GM19463 (cell line): ENCODE measurements around the gene BARX1.

Source experiments
- ATAC-seq: cut with Tn5 transposase; IDR thresholded peaks from one replicate; pipeline ENCODE4 v1.9.1; 2021; ENCODE audit warnings: mild to moderate bottlenecking, moderate library complexity; ENCODE audit not compliant: unreplicated experiment

BARX1 gene

DNA sequence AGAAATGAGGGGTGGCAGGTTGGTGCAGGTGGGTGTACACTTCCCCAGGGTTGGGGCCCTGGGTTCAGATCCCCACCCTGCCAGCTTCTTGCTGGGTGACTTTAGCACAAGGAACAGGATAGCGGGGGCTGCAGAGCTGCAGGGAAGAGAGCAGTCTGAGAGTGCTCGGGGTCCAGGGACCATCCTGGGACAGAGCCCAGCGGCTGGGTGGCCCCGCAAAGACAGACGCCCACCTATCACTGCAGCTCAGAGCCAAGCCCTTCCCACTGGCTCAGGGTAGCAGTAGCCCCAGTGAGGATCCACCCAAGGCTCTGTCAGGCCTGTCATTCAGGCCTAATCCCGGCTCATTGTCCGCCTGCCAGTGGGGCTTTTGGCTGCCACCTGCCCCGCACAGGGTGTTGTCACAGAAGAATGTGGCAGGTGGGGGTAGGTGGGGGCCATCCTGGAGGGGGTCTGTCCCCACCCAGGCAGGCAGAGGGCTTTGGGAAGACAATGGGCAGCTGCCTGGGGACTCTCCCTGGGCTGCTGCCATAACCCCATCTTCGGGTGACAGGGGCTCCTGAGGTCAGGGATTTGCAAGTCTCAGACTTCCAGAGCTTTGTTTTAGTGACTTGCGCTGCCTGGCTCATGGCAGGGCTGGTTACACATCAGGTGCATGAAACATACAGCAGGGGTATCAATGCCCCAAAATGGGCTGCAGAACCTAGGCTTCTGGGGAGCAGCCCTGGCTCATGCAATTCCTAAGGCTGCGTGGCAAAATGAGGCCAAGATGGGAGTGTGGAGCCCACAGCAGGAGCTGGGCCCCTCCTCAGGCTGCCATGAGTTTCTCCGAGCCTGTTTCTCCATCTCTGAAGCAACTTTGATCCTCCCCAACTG is 52.1 kb downstream of the BARX1 start:
- ATAC-seq: no peak

DNA sequence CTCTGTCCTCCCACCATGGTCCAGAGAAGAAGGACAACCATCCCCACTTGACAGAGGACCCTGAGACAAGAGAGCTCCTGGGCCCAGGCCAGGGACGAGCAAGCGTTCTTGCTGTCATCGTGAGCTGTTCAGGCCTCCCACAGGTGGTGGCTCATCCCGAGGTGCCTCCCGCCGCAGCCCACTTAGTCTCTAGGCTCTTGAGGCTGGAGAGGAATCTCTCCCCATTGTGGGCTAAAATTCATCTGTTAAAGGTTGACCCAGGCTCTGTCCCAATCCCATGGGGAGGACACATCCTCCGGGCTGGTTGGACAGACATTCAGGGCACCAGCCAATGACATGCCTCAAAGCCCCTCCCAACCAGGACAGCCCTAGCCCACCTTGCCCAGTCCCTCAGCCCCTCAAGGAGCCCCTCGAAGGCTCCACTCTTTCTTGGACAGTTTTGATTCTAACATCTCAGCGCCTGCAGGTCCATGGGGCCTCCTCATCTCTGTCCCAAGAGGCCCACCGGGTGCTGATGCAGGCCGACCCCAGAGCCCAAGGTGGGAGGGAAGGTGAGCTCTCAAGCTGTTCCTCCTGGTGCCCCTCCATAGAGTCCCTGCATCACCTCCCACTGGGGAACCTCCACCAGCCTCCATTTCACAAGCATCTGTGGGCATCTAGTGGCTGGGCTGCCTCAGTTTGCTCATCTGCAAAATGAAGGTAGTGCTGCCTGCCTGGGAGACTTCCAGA is 52.9 kb downstream of the BARX1 start:
- ATAC-seq: no peak
